Common myeloid progenitor, CD34-positive (primary cell): ENCODE measurements around the gene TMEM119.
"Not testable (repeated sequence)": the region's sequence is repeated elsewhere in the genome, so short reads cannot be mapped to it uniquely, and the experiment has no call there.

Source experiments
- CTCF ChIA-PET: fragments of 350-600 bp; sonication (Branson Sonifier 250); formaldehyde crosslinking; loops from one replicate; lab custom pipeline; 2021; ENCODE audit warnings: antibody characterized with exemption; lab: Charles Lee
- POLR2A ChIA-PET: fragments of 350-600 bp; sonication (Branson Sonifier 250); formaldehyde crosslinking; loops from one replicate; lab custom pipeline; 2021; ENCODE audit warnings: antibody characterized with exemption; lab: Charles Lee
- DNase-seq, 3 donors: peaks; one replicate each; pipeline versions ENCODE4 v3.0.0 to v3.0.0-alpha.2; 2013
- H3K27ac ChIP-seq, 2 experiments: 1 replicate in 1 of 2; 2 replicates in 1 of 2; pipeline ENCODE4 v1.7.0; 2013; ENCODE audit warnings: inconsistent platforms in 2 of 2, low read length in 2 of 2, mild to moderate bottlenecking in 2 of 2, low read depth in 1 of 2, moderate library complexity in 1 of 2; ENCODE audit not compliant: severe bottlenecking in 2 of 2, insufficient read depth in 1 of 2, poor library complexity in 1 of 2
- H3K27me3 ChIP-seq, 5 experiments: replicated peaks in 2 of 5; 1 replicate in 3 of 5; 2 replicates in 2 of 5; pipeline versions ENCODE4 v1.6.1 to v1.7.0; 2013; ENCODE audit warnings: low read length in 4 of 5, mild to moderate bottlenecking in 2 of 5, moderate library complexity in 2 of 5, inconsistent platforms in 1 of 5; ENCODE audit not compliant: insufficient read depth in 5 of 5, control insufficient read depth in 4 of 5
- H3K36me3 ChIP-seq, 4 experiments: 1 replicate in 2 of 4; 2 replicates in 2 of 4; pipeline versions ENCODE4 v1.6.1 to v1.7.0; 2013; ENCODE audit warnings: low read length in 3 of 4, control low read depth in 1 of 4, mild to moderate bottlenecking in 1 of 4; ENCODE audit not compliant: control insufficient read depth in 4 of 4, insufficient read depth in 4 of 4
- H3K4me1 ChIP-seq, 4 experiments: 1 replicate in 3 of 4; 2 replicates in 1 of 4; pipeline versions ENCODE4 v1.6.1 to v1.7.1; 2013; ENCODE audit warnings: low read length in 3 of 4, mild to moderate bottlenecking in 3 of 4, control low read depth in 1 of 4, inconsistent platforms in 1 of 4, moderate library complexity in 1 of 4; ENCODE audit not compliant: control insufficient read depth in 4 of 4, insufficient read depth in 4 of 4; ENCODE audit errors: control extremely low read depth in 1 of 4
- H3K4me3 ChIP-seq, 7 experiments: 1 replicate in 4 of 7; 2 replicates in 3 of 7; pipeline versions ENCODE4 v1.5.1 to v1.7.0; 2013; ENCODE audit warnings: mild to moderate bottlenecking in 7 of 7, low read length in 6 of 7, moderate library complexity in 6 of 7, inconsistent platforms in 2 of 7, low read depth in 2 of 7, control low read depth in 1 of 7; ENCODE audit not compliant: insufficient read depth in 4 of 7, control insufficient read depth in 1 of 7; ENCODE audit errors: extremely low read depth in 1 of 7
- H3K9me3 ChIP-seq, 5 experiments: 1 replicate in 4 of 5; 2 replicates in 1 of 5; pipeline versions ENCODE4 v1.6.1 to v1.7.1; 2013; ENCODE audit warnings: low read length in 4 of 5, mild to moderate bottlenecking in 2 of 5, inconsistent platforms in 1 of 5, low read depth in 1 of 5, moderate library complexity in 1 of 5; ENCODE audit not compliant: control insufficient read depth in 4 of 5, insufficient read depth in 2 of 5; ENCODE audit errors: control extremely low read depth in 1 of 5
- WGBS: methylation state at CpG from one replicate; pipeline ENCODE4 v1.1.5; 2013; ENCODE audit not compliant: insufficient coverage; 5-methylcytosine and 5-hydroxymethylcytosine counted together

The TMEM119 gene

DNA sequence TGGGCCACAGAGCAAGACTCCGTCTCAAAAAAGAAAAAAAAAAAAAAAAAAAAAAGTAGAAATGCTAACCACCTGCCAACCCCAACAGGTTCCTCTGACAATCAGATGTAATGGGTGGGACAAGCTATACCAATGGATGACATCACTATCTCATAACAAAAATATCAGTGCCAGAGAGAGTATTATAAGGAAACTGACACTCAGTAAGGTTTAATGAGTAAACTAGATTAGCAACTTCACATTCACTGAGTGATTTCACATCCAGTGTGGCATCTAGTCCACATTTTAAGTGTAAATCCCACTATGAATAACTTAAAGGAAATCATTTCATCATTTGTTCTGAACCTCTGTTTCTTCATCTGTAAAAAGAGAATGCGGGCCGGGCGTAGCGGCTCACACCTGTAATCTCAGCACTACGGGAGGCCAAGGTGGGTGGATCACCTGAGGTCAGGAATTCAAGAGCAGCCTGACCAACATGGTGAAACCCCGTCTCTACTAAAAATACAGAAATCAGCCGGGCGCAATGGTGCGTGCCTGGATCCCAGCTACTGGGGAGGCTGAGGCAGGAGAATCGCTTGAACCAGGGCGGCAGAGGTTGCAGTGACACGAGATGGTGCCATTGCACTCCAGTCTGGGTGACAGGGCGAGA, 38.8 kb downstream of the TMEM119 start:
- 96% methylated on average over 9 of the region's 14 CpGs for WGBS
- peak overlapping the region in 3 of 7 experiments; percentile 90 to 100 (median 100) for H3K4me3 ChIP-seq
- peaks cover 2 to 27% (median 17%) of the 10 kb centered on the region in 4 experiments for H3K36me3 ChIP-seq
- ChIA-PET POLR2A (no interaction called here), CTCF (interaction anchor here (0.9 to 20.3 kb wide), 5 partner anchors 10 to 63 kb away, joined by 3 to 591 read pairs (median 7); partner anchors contain the start of gene SELPLG)
- peaks cover 20 to 45% (median 34%) of the 10 kb centered on the region in 4 experiments for H3K4me1 ChIP-seq
- DNase-seq, result no peak
- H3K9me3 ChIP-seq, result no peaks in the 10 kb centered on the region
- H3K27ac ChIP-seq, result no peak overlapping the region
- no peaks in the 10 kb centered on the region for H3K27me3 ChIP-seq

DNA sequence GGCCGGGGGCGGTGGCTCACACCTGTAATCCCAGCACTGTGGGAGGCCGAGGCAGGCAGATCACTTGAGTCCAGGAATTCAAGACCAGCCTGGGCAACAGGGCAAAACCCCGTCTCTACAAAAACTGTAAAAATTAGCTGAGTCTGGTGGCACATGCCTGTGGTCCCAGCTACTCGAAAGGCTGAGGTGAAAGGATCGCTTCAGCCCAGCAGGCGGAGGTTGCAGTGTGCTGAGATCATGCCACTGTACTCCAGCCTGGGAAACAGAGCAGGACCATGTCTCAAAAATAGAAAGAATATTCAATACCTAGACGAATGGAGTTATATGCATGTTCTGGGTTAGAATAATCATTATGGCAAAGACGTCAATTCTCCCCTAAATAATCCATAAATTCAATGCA, 42.5 kb downstream of the TMEM119 start:
- H3K9me3 ChIP-seq, POLR2A ChIA-PET: not testable (repeated sequence)
- 100% methylated on average over 6 of the region's 9 CpGs for WGBS

DNA sequence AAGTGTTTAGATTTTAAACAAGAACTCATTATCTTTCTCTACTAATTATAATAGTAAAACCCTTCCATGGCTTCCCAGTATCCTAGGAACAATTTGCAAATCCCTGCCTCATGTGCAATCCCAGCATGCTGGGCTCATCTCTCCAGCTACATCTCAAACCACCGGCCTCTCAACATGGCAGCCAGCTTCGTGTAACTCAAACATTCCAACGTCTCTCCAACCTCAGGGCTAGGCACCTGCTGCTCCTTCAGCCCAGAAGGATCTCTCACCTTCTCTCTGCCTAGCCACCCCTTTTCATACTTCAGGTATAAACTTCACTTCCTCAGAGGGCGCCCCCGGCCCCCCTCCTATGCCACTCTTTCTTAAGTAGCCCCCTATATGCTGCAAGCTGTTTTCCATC, 44.1 kb downstream of the TMEM119 start:
- no peaks in the 10 kb centered on the region for H3K27me3 ChIP-seq

More for the DNA sequence above, 42.5 kb downstream of the TMEM119 start:
- not testable (repeated sequence) for H3K27ac ChIP-seq, H3K4me3 ChIP-seq, H3K27me3 ChIP-seq, DNase-seq
- CTCF ChIA-PET, result interaction anchor here (0.6 kb wide), 1 partner anchor 536 kb away, joined by 4 read pairs; no protein-coding TSS in a partner anchor
- peaks cover 6 to 30% (median 18%) of the 10 kb centered on the region in 4 experiments for H3K4me1 ChIP-seq
- H3K36me3 ChIP-seq, result peaks cover 2 to 30% (median 17%) of the 10 kb centered on the region in 4 experiments

DNA sequence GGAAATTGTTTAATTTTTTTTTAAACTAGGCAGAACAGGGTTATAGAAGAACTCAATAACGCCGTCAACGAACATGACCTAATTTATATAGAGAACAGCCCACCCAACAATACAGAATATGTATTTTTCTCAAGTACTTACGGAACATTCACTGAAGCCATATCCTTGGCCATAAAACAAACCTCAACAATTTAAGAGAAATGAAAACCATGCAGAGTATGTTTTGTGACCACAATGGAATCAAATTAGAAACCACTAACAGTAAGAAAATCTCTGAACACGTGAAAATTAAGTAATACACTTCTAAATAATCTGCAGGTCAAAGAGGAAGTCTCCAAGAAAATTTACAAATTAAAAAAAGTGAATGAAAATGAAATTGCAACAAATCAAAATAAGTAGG, 46.3 kb downstream of the TMEM119 start:
- POLR2A ChIA-PET, result no interaction called here
- H3K27me3 ChIP-seq, result no peaks in the 10 kb centered on the region
- H3K9me3 ChIP-seq, result no peaks in the 10 kb centered on the region
- H3K27ac ChIP-seq, result no peak overlapping the region
- H3K4me3 ChIP-seq, result peak overlapping the region in 1 of 7 experiments; percentile 26
- peaks cover 14 to 33% (median 25%) of the 10 kb centered on the region in 4 experiments for H3K36me3 ChIP-seq
- peak in 2 of 3 donors; percentile 49 to 55 for DNase-seq
- H3K4me1 ChIP-seq, result peaks cover 0 to 10% (median 4%) of the 10 kb centered on the region in 4 experiments
- CTCF ChIA-PET, result no interaction called here
- no CpG with 5 or more reads among the region's 5 CpGs for WGBS

More for the DNA sequence above, 44.1 kb downstream of the TMEM119 start:
- Histone ChIP-seq H3K4me3 (no peak overlapping the region), H3K4me1 (peaks cover 0 to 15% (median 6%) of the 10 kb centered on the region in 4 experiments), H3K27ac (no peak overlapping the region), H3K9me3 (no peaks in the 10 kb centered on the region), H3K36me3 (peaks cover 7 to 33% (median 21%) of the 10 kb centered on the region in 4 experiments)
- WGBS, result 100% methylated on average over 3 of the region's 5 CpGs
- POLR2A ChIA-PET, result no interaction called here
- no peak for DNase-seq
- CTCF ChIA-PET, result no interaction called here

DNA sequence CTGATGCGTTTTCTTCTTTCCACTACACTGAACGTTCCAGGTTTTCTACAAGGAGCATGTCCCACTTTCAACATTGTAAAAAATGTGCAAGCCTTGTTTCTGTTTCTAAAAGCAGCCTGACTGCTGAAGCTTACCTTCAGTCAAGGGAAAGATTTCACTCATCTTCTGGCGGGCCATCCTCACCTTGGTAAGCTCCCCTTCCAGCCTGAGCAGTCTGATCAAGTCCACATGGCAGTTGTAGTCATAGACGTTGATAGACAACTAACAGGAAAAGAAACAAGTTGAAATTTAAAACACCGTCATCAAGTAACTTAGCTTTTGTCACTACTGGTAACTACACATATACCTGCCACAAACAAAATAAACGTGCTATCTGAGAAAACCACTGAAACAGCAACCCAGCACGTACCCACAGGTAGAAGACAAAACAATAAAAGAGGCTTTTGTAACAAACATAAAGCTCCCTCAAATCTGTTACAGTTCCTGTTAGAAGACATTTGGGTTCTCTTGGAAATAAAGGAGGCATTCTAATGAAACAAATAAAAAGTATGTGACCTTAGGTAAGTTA, 48.8 kb downstream of the TMEM119 start:
- Histone ChIP-seq H3K36me3 (peaks cover 16 to 49% (median 41%) of the 10 kb centered on the region in 4 experiments), H3K27me3 (no peaks in the 10 kb centered on the region), H3K27ac (no peak overlapping the region), H3K4me3 (no peak overlapping the region), H3K9me3 (no peaks in the 10 kb centered on the region), H3K4me1 (peaks cover 0 to 10% (median 4%) of the 10 kb centered on the region in 4 experiments)
- ChIA-PET POLR2A (interaction anchor here (0.6 to 1.0 kb wide), 2 partner anchors 9 to 16 kb away, joined by 3 read pairs; no protein-coding TSS in a partner anchor), CTCF (interaction anchor here (1.5 to 1.7 kb wide), 3 partner anchors 9 to 86 kb away, joined by 3 to 6 read pairs (median 6); partner anchors contain the start of gene SART3)
- DNase-seq, result no peak
- 96% methylated on average over 4 of the region's 7 CpGs for WGBS

DNA sequence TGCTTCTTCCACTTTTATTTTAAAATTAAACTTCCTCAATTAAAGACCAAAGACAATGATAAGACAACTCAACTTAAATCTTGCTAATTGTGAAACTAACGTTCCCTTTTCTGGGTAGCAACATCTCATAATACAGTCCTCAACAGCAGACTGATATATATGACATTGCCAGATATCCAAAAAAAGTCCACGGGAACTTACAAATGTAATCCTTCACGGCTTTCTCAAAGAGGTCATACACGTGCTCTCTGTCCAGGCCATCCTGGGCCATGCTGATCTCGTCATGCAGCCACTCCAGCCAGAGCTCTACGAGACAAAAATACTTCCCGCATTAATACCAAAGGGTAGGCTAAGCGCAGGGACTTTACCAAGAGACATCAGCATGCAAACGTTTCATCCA, 50.2 kb downstream of the TMEM119 start:
- ChIA-PET CTCF (interaction anchor here (1.5 to 2.2 kb wide), 3 partner anchors 9 to 87 kb away, joined by 3 to 6 read pairs (median 5); partner anchors contain the start of gene SART3), POLR2A (no interaction called here)
- Histone ChIP-seq H3K4me1 (peaks cover 0 to 10% (median 4%) of the 10 kb centered on the region in 4 experiments), H3K9me3 (no peaks in the 10 kb centered on the region), H3K27ac (no peak overlapping the region), H3K36me3 (peaks cover 21 to 62% (median 50%) of the 10 kb centered on the region in 4 experiments), H3K4me3 (no peak overlapping the region), H3K27me3 (no peaks in the 10 kb centered on the region)
- DNase-seq, result no peak
- WGBS, result 92% methylated on average over 8 of the region's 9 CpGs

DNA sequence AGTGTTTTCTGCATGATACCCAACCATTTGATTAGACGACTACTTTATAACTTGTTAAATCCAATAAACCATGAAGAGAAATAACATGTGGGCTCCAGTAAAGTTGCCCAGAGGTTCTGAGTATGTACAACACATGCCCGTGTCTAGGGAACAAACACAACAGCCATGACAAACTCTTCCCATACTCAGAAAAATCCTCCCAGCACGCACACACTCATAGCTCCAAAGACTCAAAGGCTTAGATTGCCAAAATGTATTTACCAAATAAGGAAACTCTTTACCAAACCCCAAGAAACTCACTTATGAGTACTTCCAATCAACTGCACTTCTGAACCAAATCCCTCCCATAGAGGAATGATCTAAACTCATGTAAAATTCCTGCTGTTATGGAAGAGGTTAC, 54.2 kb downstream of the TMEM119 start:
- no peak overlapping the region for H3K27ac ChIP-seq
- no peak overlapping the region for H3K4me3 ChIP-seq
- H3K36me3 ChIP-seq, result peaks cover 19 to 71% (median 60%) of the 10 kb centered on the region in 4 experiments
- no peaks in the 10 kb centered on the region for H3K9me3 ChIP-seq
- ChIA-PET POLR2A (no interaction called here), CTCF (no interaction called here)
- no peaks in the 10 kb centered on the region for H3K4me1 ChIP-seq
- no peaks in the 10 kb centered on the region for H3K27me3 ChIP-seq
- WGBS, result 100% methylated on average over 2 of the region's 3 CpGs
- DNase-seq, result no peak
